Mesenchymal stem cell (in vitro differentiated cells and primary cell): ENCODE results near the gene HSPG2.

Experiments used
- DNase-seq: peaks from one replicate; pipeline ENCODE4 v3.0.0-alpha.2; 2013
- H2AFZ ChIP-seq: one replicate; pipeline ENCODE4 v1.6.1; 2013; ENCODE audit warnings: low read depth, mild to moderate bottlenecking, control low read depth, inconsistent platforms, low read length, moderate library complexity
- H2AK5ac ChIP-seq: 2 replicates; pipeline ENCODE4 v1.6.1; 2013; ENCODE audit warnings: low read length, moderate library complexity, mild to moderate bottlenecking, inconsistent platforms; ENCODE audit not compliant: severe bottlenecking
- H2BK120ac ChIP-seq: one replicate; pipeline ENCODE4 v1.6.1; 2013; ENCODE audit warnings: low read depth, mild to moderate bottlenecking, inconsistent platforms, low read length, moderate library complexity
- H2BK12ac ChIP-seq, 2 experiments: one replicate each; pipeline ENCODE4 v1.6.1; 2013; ENCODE audit warnings: inconsistent platforms in 2 of 2, low read length in 2 of 2, mild to moderate bottlenecking in 2 of 2, moderate library complexity in 2 of 2, control low read depth in 1 of 2
- H2BK15ac ChIP-seq: one replicate; pipeline ENCODE4 v1.6.1; 2013; ENCODE audit warnings: mild to moderate bottlenecking, low read depth, inconsistent platforms; ENCODE audit not compliant: poor library complexity, severe bottlenecking
- H2BK5ac ChIP-seq: 2 replicates; pipeline ENCODE4 v1.6.1; 2013; ENCODE audit warnings: low read depth, mild to moderate bottlenecking, low read length, control low read depth, inconsistent platforms; ENCODE audit not compliant: poor library complexity, severe bottlenecking
- H3K14ac ChIP-seq, 2 experiments: one replicate each; pipeline ENCODE4 v1.6.1; 2013; ENCODE audit warnings: inconsistent platforms in 2 of 2, low read length in 2 of 2, control low read depth in 1 of 2, mild to moderate bottlenecking in 1 of 2, moderate library complexity in 1 of 2
- H3K18ac ChIP-seq, 2 experiments: one replicate each; pipeline ENCODE4 v1.6.1; 2013; ENCODE audit warnings: inconsistent platforms in 2 of 2, low read length in 2 of 2, control low read depth in 1 of 2, low read depth in 1 of 2, mild to moderate bottlenecking in 1 of 2
- H3K23ac ChIP-seq, 2 experiments: one replicate each; pipeline ENCODE4 v1.6.1; 2013; ENCODE audit warnings: inconsistent platforms in 2 of 2, low read length in 2 of 2, mild to moderate bottlenecking in 2 of 2, moderate library complexity in 2 of 2, control low read depth in 1 of 2
- H3K27ac ChIP-seq: 2 replicates; pipeline ENCODE4 v1.5.1; 2013; ENCODE audit warnings: mild to moderate bottlenecking, moderate library complexity, low read length, control low read depth, inconsistent platforms; ENCODE audit not compliant: poor library complexity, severe bottlenecking
- H3K27me3 ChIP-seq, 2 experiments: 2 replicates each; pipeline versions ENCODE4 v1.6.1 to v1.7.0; 2013; ENCODE audit warnings: low read length in 2 of 2, mild to moderate bottlenecking in 2 of 2, moderate library complexity in 2 of 2, control low read depth in 1 of 2, inconsistent platforms in 1 of 2; ENCODE audit not compliant: control insufficient read depth in 1 of 2, insufficient read depth in 1 of 2
- H3K36me3 ChIP-seq, 2 experiments: 2 replicates each; pipeline versions ENCODE4 v1.6.1 to v1.7.0; 2013; ENCODE audit warnings: low read length in 2 of 2, control low read depth in 1 of 2, inconsistent platforms in 1 of 2, low read depth in 1 of 2, mild to moderate bottlenecking in 1 of 2; ENCODE audit not compliant: insufficient read depth in 2 of 2, control insufficient read depth in 1 of 2
- H3K4ac ChIP-seq, 2 experiments: one replicate each; pipeline ENCODE4 v1.6.1; 2013; ENCODE audit warnings: inconsistent platforms in 2 of 2, low read length in 2 of 2, mild to moderate bottlenecking in 2 of 2, moderate library complexity in 2 of 2, control low read depth in 1 of 2, low read depth in 1 of 2
- H3K4me1 ChIP-seq: 2 replicates; pipeline ENCODE4 v1.6.1; 2013; ENCODE audit warnings: low read depth, low read length, control low read depth; ENCODE audit not compliant: control insufficient read depth, insufficient read depth
- H3K4me2 ChIP-seq: 2 replicates; pipeline ENCODE4 v1.6.1; 2013; ENCODE audit warnings: low read length, mild to moderate bottlenecking, inconsistent platforms; ENCODE audit not compliant: poor library complexity, severe bottlenecking
- H3K4me3 ChIP-seq, 2 experiments: 2 replicates each; pipeline versions ENCODE4 v1.5.1 to v1.7.0; 2013; ENCODE audit warnings: low read length in 2 of 2, mild to moderate bottlenecking in 2 of 2, control low read depth in 1 of 2, low read depth in 1 of 2; ENCODE audit not compliant: insufficient read depth in 1 of 2
- H3K79me1 ChIP-seq: replicated peaks from 2 replicates; pipeline ENCODE4 v1.6.1; 2013; ENCODE audit warnings: mild to moderate bottlenecking, control low read depth, low read length, inconsistent platforms; ENCODE audit not compliant: poor library complexity, severe bottlenecking
- H3K9ac ChIP-seq: 2 replicates; pipeline ENCODE4 v1.7.0; 2013; ENCODE audit warnings: mild to moderate bottlenecking, low read length, moderate library complexity
- H3K9me3 ChIP-seq: 2 replicates; pipeline ENCODE4 v1.7.0; 2013; ENCODE audit warnings: mild to moderate bottlenecking, low read length; ENCODE audit not compliant: control insufficient read depth
- H4K8ac ChIP-seq: one replicate; pipeline ENCODE4 v1.6.1; 2013; ENCODE audit warnings: inconsistent platforms, mild to moderate bottlenecking, low read length, moderate library complexity
- H4K91ac ChIP-seq: one replicate; pipeline ENCODE4 v1.6.1; 2013; ENCODE audit warnings: mild to moderate bottlenecking, low read length, inconsistent platforms
- WGBS: methylation state at CpG from one replicate; pipeline ENCODE4 v1.1.7; 2013; ENCODE audit warnings: mixed read lengths; 5-methylcytosine and 5-hydroxymethylcytosine counted together

HSPG2 gene

GRCh38 chr1:21863981-21864380, 73.1 kb downstream of the HSPG2 start:
- H3K23ac ChIP-seq, result no peak overlapping the region
- no peak overlapping the region for H4K8ac ChIP-seq
- H3K4me2 ChIP-seq, result no peak overlapping the region
- no peaks in the 10 kb centered on the region for H3K27me3 ChIP-seq
- H3K4ac ChIP-seq, result no peak overlapping the region
- 98% methylated on average over 12 of the region's 12 CpGs for WGBS
- H3K27ac ChIP-seq, result no peak overlapping the region
- H2AK5ac ChIP-seq, result no peak overlapping the region
- no peak overlapping the region for H2BK12ac ChIP-seq
- H3K14ac ChIP-seq, result no peak overlapping the region
- H4K91ac ChIP-seq, result no peak overlapping the region
- no peak overlapping the region for H2BK120ac ChIP-seq
- peaks cover 7% of the 10 kb centered on the region for H3K4me1 ChIP-seq
- H2BK15ac ChIP-seq, result no peak overlapping the region
- H3K79me1 ChIP-seq, result peaks cover 31% of the 10 kb centered on the region
- no peaks in the 10 kb centered on the region for H3K9me3 ChIP-seq
- DNase-seq, result no peak
- no peak overlapping the region for H2BK5ac ChIP-seq
- no peak overlapping the region for H3K4me3 ChIP-seq
- H2AFZ ChIP-seq, result no peak overlapping the region
- peaks cover 81 to 84% of the 10 kb centered on the region in 2 experiments for H3K36me3 ChIP-seq
- H3K9ac ChIP-seq, result no peak overlapping the region
- no peak overlapping the region for H3K18ac ChIP-seq

- Histone ChIP-seq H3K18ac (no peak overlapping the region), H3K14ac (peak overlapping the region in 1 of 2 experiments; percentile 19), H3K79me1 (peaks cover 36% of the 10 kb centered on the region), H3K4me2 (no peak overlapping the region), H3K27ac (no peak overlapping the region), H3K4me3 (no peak overlapping the region), H3K23ac (no peak overlapping the region), H2BK120ac (no peak overlapping the region), H2BK15ac (no peak overlapping the region), H3K4ac (no peak overlapping the region), H3K27me3 (no peaks in the 10 kb centered on the region), H4K91ac (peak overlapping the region; percentile 19), H2AFZ (no peak overlapping the region), H2BK5ac (no peak overlapping the region), H3K9me3 (no peaks in the 10 kb centered on the region), H2BK12ac (no peak overlapping the region), H2AK5ac (no peak overlapping the region), H3K36me3 (peaks cover 86 to 91% of the 10 kb centered on the region in 2 experiments), H4K8ac (peak overlapping the region; percentile 0), H3K4me1 (peaks cover 21% of the 10 kb centered on the region), H3K9ac (no peak overlapping the region)
- 81% methylated on average over 18 of the region's 19 CpGs for WGBS
- DNase-seq, result peak; percentile 62
Observed at GRCh38 chr1:21861602-21862429, 75.3 kb downstream of the HSPG2 start.

- Histone ChIP-seq H3K27me3 (no peaks in the 10 kb centered on the region), H3K4me1 (peaks cover 23% of the 10 kb centered on the region), H2BK5ac (no peak overlapping the region), H2AFZ (no peak overlapping the region), H3K9ac (no peak overlapping the region), H2AK5ac (no peak overlapping the region), H3K79me1 (peaks cover 28% of the 10 kb centered on the region), H3K23ac (no peak overlapping the region), H3K4me2 (no peak overlapping the region), H4K91ac (no peak overlapping the region), H3K4me3 (no peak overlapping the region), H2BK120ac (no peak overlapping the region), H3K27ac (no peak overlapping the region), H3K36me3 (peaks cover 87 to 92% of the 10 kb centered on the region in 2 experiments), H3K18ac (no peak overlapping the region), H3K9me3 (no peaks in the 10 kb centered on the region), H2BK12ac (no peak overlapping the region), H3K14ac (no peak overlapping the region), H3K4ac (no peak overlapping the region), H2BK15ac (no peak overlapping the region), H4K8ac (no peak overlapping the region)
- 97% methylated on average over 2 of the region's 3 CpGs for WGBS
- no peak for DNase-seq
Observed at GRCh38 chr1:21860971-21861370, 76.1 kb downstream of the HSPG2 start.

GRCh38 chr1:21859669-21860179, 77.4 kb downstream of the HSPG2 start:
- Histone ChIP-seq H3K36me3 (peaks cover 87 to 92% of the 10 kb centered on the region in 2 experiments), H4K8ac (no peak overlapping the region), H2AK5ac (no peak overlapping the region), H3K9me3 (no peaks in the 10 kb centered on the region), H3K18ac (no peak overlapping the region), H2BK15ac (no peak overlapping the region), H3K79me1 (peaks cover 23% of the 10 kb centered on the region), H2BK12ac (no peak overlapping the region), H3K9ac (no peak overlapping the region), H2AFZ (no peak overlapping the region), H2BK5ac (no peak overlapping the region), H3K27ac (no peak overlapping the region), H3K4ac (no peak overlapping the region), H3K27me3 (no peaks in the 10 kb centered on the region), H2BK120ac (no peak overlapping the region), H4K91ac (peak overlapping the region; percentile 0), H3K4me3 (no peak overlapping the region), H3K23ac (no peak overlapping the region), H3K4me1 (peaks cover 25% of the 10 kb centered on the region), H3K14ac (no peak overlapping the region), H3K4me2 (no peak overlapping the region)
- WGBS, result 99% methylated on average over 10 of the region's 10 CpGs
- no peak for DNase-seq
